ENCODE results near the gene GSTM3.
A peak's percentile ranks its signal among the peaks of the same experiment; 100 is the strongest.
"Not testable (repeated sequence)": the region's sequence is repeated elsewhere in the genome, so short reads cannot be mapped to it uniquely, and the experiment has no call there.

GSTM3 gene

DNA sequence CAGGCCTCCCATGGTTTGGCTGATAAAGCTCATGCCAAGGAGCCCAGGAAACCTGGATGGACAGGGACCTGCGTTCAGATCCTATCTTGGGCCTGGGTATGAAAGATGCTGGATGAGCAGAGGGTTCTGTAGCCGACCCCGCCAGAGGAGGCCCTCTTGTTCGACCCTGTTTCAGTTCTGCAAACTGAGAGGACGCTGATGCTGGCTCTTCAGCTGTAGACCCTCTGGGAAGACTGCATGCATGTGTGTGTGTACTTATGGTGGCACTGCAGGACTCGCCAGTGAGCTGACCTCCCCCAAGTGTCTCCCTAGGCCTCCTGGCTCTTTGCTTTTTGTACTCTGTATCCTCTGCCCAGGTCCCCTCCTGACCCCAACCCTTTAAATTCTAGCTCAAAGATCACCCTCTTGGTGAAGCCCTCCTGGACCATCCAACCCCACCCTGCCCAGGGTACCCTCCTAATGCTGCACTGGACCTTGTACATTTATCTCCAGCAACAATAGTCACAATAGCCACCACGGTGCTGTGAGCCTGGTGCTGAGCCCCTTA lies 21.3 kb upstream of the GSTM3 start:
- DNase-seq (ENCODE audit: low read depth, low spot score) = no peak

DNA sequence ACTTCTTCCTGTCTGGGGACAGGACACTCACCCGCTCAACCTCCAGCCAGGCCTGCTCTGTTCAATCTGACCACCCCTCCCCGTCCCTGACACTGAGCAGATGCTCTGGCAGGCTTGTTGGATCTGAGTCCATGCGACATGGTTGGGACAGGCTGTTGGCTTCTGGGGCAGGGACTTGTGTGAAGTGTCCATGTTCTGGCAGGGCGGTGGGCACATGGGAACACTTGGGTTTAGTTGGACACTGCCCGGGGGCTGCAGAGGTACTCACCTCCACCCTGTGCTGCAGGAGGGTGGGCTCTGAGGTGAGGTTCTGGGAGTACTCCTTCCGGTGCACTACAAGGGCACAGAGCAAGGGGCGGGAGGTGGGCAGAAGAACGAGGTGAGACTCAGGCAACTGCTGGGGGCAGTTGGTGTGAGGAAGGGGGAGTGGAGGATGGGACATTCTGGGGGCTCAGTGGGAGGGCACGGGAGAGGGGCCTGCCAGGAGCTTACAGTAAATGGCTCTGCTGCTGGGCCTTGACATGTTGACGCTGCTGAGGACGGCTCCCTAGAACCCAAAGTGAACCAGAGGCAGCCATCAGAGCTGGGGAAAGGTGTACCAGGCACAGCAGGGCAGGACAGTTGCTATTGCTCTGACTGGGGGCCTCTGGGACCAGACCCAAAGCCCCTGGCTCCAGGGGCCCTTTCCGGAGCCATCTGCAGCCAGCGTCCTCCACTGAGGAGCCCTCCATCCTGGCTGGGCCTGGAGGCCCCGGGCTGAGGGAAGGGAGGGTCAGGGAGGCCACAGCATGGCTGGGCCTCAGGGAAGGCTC lies 20.6 kb upstream of the GSTM3 start:
- no peak for DNase-seq (ENCODE audit: low read depth, low spot score)

GRCh38 chr1:109760581-109761226 lies 19.9 kb upstream of the GSTM3 start:
- DNase-seq (ENCODE audit: low read depth, low spot score) = no peak

DNA sequence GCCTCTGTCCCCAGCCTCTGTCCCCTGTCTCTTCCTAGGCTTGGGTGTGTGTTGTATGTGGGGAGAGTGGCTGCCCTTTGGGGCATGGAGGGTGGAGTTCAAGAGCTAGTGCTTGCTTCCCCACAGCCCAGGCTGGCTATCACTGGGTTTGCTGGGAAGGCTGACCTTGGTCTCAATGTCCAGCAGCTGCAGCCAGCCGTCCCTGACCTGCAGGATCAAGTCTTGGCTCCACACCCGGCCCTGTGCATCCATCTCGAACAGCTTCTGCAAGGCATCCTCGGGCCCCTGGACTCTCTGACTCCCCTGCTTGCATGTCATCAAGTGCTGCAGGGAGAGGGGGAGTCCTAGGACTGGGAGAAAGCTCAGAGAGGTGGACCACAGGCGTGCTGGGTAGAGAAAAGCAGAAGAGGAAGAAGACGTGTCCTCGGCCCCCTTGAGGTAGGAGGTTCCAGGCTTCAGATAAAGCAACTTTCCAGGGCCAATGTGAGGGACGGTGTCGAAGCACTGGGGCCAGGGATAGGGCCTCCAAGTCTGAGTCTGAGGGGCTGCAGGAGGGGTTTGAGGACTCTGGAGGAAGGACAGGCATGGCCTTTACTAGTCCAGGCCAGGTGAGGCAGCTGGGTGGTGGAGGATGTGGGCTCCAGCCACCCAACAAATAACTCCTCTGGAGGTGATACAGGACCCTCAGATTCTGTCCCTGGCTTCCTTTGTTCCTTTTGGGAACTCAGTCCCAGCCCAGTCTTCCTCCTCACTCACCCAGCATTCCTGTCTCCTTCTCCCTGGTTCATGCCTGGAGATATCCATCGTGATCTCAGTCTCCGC lies 18.9 kb upstream of the GSTM3 start:
- no peak for DNase-seq (ENCODE audit: low read depth, low spot score)

GRCh38 chr1:109757936-109758786 lies 17.3 kb upstream of the GSTM3 start:
- DNase-seq (ENCODE audit: low read depth, low spot score) = no peak

GRCh38 chr1:109756848-109757521 lies 16.1 kb upstream of the GSTM3 start:
- DNase-seq (ENCODE audit: low read depth, low spot score) = no peak

DNA sequence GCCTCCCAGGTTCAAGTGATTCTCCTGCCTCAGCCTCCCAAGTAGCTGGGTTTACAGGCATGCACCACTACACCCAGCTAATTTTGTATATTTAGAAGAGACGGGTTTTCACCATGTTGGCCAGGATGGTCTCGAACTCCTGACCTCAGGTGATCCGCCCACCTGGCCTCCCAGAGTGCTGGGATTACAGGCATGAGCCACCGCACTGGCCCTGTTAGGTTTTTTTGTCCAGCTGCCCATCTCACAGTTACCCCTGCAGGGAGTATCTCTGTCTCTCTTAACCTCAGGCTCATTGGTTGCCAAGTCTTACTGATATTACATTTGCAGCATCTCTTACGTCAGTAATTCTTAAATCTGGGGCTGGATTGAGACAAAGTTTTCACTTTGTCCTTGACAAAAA lies 15.5 kb upstream of the GSTM3 start:
- not testable (repeated sequence) for DNase-seq (ENCODE audit: low read depth, low spot score)

- DNase-seq (ENCODE audit: low read depth, low spot score) = no peak
Observed at GRCh38 chr1:109754738-109755137, 13.9 kb upstream of the GSTM3 start.

- DNase-seq (ENCODE audit: low read depth, low spot score) = no peak
Observed at GRCh38 chr1:109751531-109752260, 10.9 kb upstream of the GSTM3 start.

- no peak for DNase-seq (ENCODE audit: low read depth, low spot score)
Observed at GRCh38 chr1:109750920-109751319, 10.1 kb upstream of the GSTM3 start.

DNA sequence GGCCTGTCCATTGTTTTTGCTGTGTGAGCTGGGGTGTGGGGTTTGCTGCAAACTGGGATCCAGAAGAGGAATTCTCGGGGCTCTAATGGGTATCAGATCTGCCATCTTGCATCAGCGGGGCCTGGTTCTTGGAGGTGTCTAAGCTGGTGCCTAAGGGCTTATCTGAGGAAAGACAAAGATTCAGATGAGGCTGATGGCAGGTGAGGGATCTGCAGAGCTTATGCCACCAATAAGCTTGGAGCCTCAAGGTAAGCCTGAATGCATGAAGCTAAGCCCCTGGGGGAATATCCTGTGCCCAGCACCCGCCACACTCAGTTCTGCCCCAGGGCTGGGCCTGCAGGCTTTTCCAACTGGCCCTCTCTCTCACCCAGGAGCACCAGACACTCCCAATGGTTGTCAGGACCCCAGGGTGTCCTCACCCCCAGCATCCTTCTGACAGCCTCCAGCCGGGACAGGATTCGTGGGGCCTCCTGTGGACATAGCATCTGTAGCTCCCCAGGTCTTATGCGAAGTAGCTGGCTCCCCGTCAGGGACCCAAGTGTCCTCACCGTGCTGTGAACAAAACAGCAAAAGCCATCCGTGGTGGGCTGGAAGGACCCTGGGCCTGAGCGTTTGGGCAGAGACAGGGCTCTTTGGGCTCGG lies 9.5 kb upstream of the GSTM3 start:
- DNase-seq (ENCODE audit: low read depth, low spot score) = no peak

- DNase-seq (ENCODE audit: low read depth, low spot score) = no peak
Observed at GRCh38 chr1:109749221-109749620, 8.4 kb upstream of the GSTM3 start.

- not testable (repeated sequence) for DNase-seq (ENCODE audit: low read depth, low spot score)
Observed at GRCh38 chr1:109748311-109748710, 7.5 kb upstream of the GSTM3 start.

DNA sequence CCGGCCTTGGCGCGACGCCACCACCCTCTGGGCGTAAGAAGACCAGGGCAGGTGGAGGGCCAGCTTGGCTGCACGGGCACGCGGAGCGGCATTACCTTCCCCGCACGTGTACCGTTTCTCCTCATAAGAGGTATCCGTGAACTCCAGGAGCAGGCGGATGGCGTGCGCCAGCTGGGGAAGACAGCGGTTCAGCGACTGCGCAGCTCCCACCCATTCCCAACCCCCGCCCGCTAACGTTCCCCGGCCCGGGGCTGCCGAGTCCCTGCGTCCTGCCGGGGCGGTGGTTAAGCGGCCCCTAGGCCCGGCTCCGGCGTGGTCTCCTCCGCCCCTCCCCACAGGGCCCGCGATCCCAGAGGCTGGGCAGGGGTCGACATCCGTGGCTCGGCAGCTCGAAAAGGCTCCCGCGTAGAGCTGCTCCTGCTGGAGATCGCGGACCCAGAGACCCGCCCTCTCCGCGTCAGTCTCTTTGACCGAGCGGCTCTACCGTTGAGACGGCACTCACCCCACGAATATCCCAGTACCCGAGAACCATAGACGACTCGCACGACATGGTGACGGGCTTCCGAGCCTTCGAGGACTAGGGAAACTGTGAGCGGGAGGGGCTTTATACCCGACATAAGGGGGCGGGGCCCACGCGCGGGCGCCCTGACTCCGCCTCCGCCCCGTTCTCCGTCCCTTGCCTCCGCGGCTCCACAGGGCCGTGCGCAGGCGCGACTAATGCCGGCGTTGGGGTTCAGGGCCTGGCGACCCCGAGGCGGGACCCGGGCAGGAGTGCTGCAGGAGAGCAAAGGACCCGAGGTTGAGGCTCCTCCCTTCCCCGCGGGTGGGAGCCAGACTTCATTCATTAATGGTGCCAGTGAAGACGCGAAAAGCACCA lies 862 bp downstream of the GSTM3 start:
- DNase-seq (ENCODE audit: low read depth, low spot score) = peak; percentile 86

DNA sequence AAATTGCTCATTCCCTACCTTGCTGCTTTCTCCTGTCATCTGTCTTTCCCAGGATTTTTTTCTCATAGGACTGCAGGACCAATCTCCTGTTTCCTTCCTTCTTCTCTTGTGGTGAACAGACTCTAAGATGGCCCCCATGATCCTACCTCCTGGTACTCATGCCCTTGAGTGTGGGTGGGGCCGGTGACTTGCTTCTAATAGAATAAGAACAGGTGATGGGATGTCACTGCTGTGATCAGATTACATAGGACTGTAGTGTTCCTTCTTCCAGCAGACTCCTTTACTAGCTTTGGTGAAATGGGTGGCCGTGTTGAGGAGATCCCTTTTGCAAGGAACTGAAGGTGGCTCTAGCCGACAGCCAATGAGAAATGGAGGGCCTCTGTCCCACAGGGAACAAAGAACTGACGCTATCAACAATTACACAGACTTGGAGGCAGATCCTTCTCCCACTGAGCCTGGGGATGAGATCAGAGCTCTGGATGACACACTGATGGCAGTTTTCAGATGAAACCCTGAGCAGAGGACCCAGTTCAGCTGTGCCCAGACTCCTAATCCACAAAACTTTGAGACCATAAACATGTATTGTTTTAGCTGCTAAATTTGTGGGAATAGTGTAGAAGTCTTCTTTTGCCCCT lies 7.5 kb downstream of the GSTM3 start:
- no peak for DNase-seq (ENCODE audit: low read depth, low spot score)

DNA sequence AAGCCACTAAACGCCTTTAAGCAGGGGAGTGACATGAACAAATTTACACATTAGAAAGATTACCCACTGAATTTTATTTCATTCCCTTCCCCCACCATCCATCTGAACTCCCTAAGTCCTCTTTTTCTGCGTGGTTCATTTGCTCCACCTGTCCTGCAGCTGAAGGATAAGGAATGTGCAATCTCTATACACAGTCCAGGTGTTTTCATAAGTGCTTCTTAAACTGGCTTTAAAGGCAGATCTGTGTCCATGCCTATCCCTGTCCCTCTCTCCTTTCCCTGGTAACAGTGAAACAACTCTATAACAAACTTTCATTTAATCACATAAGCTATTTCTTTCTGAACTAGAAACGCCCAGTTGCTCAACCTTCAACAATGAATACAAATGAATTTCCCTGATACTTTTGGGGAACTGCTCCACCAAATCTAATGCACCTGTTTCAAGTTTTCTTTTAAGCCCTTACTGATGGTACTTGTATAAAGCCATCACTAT lies 8.4 kb downstream of the GSTM3 start:
- DNase-seq (ENCODE audit: low read depth, low spot score) = no peak

- DNase-seq (ENCODE audit: low read depth, low spot score) = peak; percentile 84
Observed at GRCh38 chr1:109730666-109731065, 10.2 kb downstream of the GSTM3 start.

GRCh38 chr1:109728870-109729269 lies 12.0 kb downstream of the GSTM3 start:
- DNase-seq (ENCODE audit: low read depth, low spot score) = no peak
